Activated CD4-positive, alpha-beta T cell treated with anti-CD3 and anti-CD28 coated beads, Interleukin-2, amount 50 U/mL, for 1 hour (primary cell): ENCODE measurements around the gene INKA1.
A peak's percentile ranks its signal among the peaks of the same experiment; 100 is the strongest.
"Not testable (repeated sequence)": the region's sequence is repeated elsewhere in the genome, so short reads cannot be mapped to it uniquely, and the experiment has no call there.

Source experiments
- DNase-seq: peaks from one replicate; pipeline ENCODE4 v3.0.0-alpha.2; 2020

INKA1 gene

DNA sequence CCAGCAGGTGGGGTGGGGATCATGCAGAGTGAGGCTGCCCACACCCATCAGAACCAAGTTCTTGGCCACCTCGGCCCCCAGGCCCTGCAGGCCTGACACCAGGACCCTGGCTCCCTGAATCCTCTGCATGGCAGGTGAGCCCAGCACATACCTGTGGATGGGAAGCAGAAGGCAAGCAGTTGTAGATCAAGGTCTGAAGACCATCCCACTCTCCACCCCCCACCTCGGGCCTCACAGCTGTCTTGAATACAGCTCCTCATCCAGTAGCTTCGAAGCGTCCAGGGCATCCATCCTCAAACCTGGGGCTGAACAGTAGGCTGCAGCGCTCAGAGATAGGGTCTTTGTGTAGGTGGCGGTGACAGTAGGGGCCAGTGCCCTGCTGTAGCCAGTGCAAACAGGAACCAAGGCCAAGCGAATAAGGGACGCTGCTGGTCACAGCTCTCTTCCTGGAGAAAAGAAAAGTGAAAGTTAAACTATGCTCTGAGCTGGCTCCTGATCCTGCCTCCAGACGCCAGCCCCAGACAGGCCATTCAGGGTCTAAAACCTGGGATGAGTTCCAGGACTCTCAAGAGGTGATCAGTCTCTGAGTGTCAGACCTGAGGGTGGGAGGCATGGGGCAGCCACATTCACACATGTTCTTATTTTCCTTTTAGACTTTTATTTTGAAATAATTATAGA is 10.6 kb downstream of the INKA1 start, which contains the start of gene UBA7:
UBA7 (minus strand) TSS at position 457 of the 678 bp plus-strand sequence; CDS start at position 291, 166 bp downstream.
- no peak for DNase-seq

- not testable (repeated sequence) for DNase-seq
Measured at GRCh38 chr3:49823131-49823530, 20.1 kb downstream of the INKA1 start.

GRCh38 chr3:49826016-49826415 is 23.0 kb downstream of the INKA1 start:
- DNase-seq = no peak

DNA sequence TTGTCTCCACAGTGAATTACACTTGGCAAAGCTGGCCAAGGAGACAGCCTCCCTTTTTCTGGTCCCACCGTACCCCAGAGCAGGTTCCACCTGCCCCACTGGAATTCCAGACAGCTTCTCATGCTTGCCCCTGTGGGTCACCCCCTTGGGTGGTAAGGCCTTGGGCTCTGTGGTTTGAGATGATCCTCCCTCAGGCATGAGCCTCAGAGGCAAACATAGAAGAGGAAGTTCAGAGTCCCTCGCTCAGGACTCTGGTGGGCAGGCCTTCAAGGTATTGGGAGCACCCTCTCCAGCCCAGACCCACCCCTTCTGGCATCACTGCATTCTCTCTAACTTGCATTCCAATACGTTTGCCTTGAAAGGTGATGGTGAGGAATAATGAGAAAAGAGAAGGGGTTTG is 28.3 kb downstream of the INKA1 start:
- no peak for DNase-seq

DNA sequence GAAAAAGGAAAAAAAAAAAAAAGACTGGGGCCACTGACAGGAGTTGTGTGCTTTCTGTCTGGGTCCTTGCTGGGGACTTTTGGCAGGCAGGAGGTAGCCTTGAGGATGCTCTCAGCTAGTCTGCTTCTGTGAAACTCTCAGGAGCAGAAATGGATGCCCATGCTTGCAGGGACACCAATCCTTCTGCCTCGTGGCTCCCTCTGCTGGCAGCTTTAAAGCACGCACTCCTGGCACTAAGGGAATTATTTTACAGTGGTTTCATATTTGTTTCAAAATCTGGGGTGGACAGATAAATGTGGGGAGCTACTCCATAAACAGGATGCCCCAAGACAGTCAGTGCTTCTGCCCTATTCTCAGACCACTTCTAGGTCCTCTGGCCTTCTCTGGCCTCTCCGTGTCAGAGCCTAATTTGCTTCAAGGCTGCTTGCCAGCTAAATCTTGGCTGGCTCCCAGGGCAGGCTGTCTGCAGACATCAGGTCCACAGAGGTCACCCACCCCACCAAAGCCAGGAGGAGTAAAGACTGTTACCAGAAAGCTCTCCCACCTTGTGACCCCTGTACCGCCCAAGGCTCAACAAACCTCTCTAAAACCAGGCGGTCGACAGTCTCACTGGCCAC is 36.2 kb downstream of the INKA1 start:
- DNase-seq = peak; percentile 83

DNA sequence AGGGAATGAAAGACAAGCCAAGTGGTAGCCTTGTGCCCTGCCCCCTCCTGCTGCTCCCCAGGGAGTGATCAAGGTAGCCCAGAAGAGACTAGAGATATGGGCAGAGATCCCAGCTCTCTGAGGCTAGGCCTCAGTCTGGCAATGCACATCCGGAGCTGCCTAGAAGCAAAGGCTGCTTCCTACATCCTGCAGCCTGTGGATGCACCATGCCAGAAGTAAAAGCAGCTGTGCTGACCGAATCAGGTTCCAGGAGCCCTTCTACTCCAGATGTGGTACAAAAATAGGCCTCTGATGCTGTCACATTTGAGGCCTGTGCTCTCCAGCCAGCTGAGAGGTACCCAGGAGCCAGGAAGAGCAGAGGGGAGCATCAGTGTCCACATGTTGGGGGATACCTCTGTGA is 37.3 kb downstream of the INKA1 start:
- no peak for DNase-seq

DNA sequence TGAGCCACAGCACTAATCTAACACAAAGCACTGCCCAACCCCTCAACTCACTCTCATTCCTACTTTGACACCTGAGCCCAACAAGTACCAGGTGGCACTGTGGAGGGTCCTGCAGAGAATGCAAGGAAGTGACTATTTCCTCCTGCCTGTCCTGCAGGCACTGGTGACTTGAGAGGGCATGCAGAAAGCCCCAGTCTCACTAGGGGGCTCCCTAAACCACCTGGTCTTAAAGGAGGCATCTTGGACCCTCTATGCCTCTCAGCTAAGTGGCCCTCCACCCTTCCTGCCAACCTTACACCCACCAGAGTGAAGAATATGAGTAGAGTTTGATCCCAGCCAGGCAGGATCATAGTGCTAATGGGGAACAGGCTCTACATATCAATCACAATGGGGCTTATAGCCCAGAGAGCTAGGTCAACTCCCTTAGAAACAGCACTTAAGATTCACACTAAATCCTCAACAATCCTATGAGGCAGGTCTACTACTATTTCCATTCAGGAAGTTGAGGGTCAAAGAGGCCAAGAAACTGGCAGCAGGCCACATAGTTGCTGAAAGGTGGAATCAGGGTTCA is 38.1 kb downstream of the INKA1 start:
- no peak for DNase-seq

GRCh38 chr3:49841806-49842205 is 38.7 kb downstream of the INKA1 start:
- DNase-seq = no peak

- no peak for DNase-seq
Measured at GRCh38 chr3:49842843-49843517, 39.9 kb downstream of the INKA1 start.

GRCh38 chr3:49844464-49845183 is 41.6 kb downstream of the INKA1 start:
- DNase-seq = no peak

GRCh38 chr3:49845694-49846093 is 42.6 kb downstream of the INKA1 start:
- no peak for DNase-seq
